PFSK-1 (cell line): Measurements from ENCODE around the gene SARDH.

Source experiments
- FOXP2 ChIP-seq: optimal IDR thresholded peaks from 2 replicates; pipeline ENCODE3; 2011; ENCODE audit warnings: borderline replicate concordance, control low read depth, inconsistent platforms; ENCODE audit not compliant: insufficient read depth; ENCODE audit errors: extremely low read length, extremely low read depth
- POLR2AphosphoS5 ChIP-seq: IDR thresholded peaks from 2 replicates; pipeline ENCODE4 v1.6.1; 2012; ENCODE audit warnings: low read depth, mild to moderate bottlenecking, control low read depth, low read length, moderate library complexity
- SIN3A ChIP-seq: IDR thresholded peaks from 2 replicates; pipeline ENCODE4 v1.6.1; 2012; ENCODE audit warnings: mild to moderate bottlenecking, low read length, moderate library complexity, borderline replicate concordance; ENCODE audit not compliant: insufficient read depth
- TAF1 ChIP-seq: IDR thresholded peaks from 2 replicates; pipeline ENCODE4 v1.6.1; 2012; ENCODE audit warnings: low read length, control low read depth, borderline replicate concordance; ENCODE audit not compliant: insufficient read depth
- TF ChIP-seq, protein P1 (sequence below), 2 experiments: IDR thresholded peaks; 2 replicates each; pipeline versions ENCODE4 v1.6.1 to v1.8.0; 2011 to 2012; ENCODE audit warnings: low read depth in 2 of 2, low read length in 2 of 2, control low read depth in 1 of 2, inconsistent platforms in 1 of 2, mild to moderate bottlenecking in 1 of 2, moderate library complexity in 1 of 2; ENCODE audit not compliant: insufficient read depth in 1 of 2

SARDH gene

DNA sequence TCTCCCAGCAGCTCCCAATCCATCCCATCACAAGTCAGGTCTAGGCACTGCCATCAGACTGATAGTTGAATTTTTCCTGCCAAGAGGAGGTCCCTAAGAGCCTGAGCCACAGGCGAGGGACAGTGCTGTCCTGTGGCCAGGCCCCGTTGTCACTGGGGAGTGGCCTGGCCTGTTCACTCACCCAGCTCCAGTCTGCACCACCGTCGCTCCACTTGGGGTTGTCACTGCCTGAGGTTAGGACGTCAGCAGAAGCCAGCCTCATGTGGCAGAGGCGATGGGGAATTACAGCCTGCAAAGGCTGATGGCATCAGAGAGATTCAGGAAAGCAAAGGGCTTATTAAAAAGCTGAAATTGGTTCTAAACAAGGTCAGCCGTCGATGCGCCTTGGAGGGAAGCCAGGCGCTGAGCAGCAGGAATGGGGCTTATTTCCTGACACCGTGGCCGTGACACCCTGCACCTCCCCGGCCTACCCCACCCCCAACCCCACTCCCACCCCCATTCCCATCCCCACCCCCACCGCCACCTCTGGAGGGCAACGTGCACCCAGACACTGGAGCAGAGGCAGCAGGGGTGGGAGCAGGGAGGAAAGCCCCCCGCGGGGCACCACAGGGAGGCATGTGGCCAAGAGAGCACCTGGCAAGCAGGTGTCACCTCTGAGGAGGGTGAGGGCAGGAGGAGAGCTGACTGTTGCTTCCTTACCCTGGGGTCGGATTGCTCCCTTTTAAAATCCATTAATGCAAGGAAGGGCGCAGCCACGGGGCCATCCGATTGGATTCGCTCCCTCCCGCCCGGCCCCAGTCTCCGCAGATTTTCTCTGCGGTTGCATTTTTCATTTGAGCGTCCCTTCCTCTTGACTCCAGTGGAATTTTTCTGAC is 105.1 kb downstream of the SARDH start:
- TF ChIP-seq POLR2AphosphoS5 (no peak), FOXP2 (no peak), SIN3A (no peak), TAF1 (no peak)
- TF ChIP-seq, protein P1, sequence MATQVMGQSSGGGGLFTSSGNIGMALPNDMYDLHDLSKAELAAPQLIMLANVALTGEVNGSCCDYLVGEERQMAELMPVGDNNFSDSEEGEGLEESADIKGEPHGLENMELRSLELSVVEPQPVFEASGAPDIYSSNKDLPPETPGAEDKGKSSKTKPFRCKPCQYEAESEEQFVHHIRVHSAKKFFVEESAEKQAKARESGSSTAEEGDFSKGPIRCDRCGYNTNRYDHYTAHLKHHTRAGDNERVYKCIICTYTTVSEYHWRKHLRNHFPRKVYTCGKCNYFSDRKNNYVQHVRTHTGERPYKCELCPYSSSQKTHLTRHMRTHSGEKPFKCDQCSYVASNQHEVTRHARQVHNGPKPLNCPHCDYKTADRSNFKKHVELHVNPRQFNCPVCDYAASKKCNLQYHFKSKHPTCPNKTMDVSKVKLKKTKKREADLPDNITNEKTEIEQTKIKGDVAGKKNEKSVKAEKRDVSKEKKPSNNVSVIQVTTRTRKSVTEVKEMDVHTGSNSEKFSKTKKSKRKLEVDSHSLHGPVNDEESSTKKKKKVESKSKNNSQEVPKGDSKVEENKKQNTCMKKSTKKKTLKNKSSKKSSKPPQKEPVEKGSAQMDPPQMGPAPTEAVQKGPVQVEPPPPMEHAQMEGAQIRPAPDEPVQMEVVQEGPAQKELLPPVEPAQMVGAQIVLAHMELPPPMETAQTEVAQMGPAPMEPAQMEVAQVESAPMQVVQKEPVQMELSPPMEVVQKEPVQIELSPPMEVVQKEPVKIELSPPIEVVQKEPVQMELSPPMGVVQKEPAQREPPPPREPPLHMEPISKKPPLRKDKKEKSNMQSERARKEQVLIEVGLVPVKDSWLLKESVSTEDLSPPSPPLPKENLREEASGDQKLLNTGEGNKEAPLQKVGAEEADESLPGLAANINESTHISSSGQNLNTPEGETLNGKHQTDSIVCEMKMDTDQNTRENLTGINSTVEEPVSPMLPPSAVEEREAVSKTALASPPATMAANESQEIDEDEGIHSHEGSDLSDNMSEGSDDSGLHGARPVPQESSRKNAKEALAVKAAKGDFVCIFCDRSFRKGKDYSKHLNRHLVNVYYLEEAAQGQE (IDR thresholded peaks at IDR 0.05; ENCODE audit: insufficient read depth in 1 of 2, low read depth in 2 of 2, low read length in 2 of 2): no peak

DNA sequence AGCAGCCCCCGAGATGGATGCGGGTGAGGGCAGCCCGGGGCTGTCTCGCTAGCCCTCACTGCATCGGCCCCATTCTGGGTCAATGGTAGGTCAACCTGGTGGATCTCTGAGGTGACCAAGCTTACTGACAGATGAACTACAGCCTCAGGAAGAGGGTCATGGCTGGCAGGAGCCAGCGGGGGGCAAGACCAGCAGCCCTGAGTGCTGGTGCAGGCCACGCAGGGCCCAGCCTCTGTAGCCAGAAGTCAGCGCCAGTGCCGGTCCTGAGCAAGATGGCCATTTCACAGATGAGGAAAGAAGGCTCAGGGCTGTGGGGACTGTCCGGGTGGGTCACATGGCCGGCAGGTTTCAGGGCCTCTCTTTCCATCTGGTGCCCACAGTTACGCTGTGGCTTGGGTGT is 107.0 kb downstream of the SARDH start:
- TF ChIP-seq SIN3A (no peak), FOXP2 (no peak), POLR2AphosphoS5 (no peak), TAF1 (no peak)
- TF ChIP-seq, protein P1 (IDR thresholded peaks at IDR 0.05; ENCODE audit: insufficient read depth in 1 of 2, low read depth in 2 of 2, low read length in 2 of 2): no peak

DNA sequence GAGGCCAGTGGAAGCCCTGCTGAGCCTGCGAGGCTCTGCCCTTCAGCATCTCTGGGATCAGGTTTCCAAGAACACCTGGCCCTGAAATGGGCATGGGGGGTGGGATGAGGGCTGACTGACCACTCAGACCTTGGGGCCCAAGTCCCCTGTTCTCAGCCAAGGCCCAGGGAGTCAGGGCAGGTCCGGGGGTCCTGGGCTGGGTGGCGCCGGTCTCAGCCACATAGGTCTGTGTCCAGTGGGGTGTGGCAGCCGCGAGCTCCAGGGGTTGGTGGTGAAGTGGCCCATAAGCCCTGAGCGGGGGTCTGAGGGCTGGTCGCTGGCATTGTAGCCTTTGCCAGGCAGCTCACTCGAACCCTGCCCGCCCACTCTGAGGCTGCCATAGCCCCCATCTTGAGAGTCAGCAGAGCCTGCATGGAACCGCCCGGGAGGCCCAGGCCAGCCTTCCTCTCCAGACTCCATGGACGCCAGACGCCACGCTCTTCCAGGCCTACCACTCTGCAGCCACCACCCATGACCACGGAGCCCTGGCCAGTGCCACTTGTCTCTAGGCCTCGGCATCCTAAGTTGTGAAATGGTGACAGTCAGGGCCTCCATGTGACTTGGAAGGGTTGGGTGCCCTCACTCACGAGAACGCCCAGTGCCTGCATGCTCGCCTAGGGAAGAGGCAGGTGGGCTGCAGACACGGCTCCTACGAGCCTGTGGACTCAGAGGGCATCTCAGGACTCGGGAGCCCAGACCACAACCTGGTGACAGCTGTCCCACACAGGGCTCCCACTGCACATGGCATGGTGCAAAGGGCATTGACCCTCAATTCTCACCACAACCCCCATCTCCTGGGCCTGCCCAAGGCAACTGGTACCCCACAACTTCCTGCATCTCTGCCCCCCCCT is 108.7 kb downstream of the SARDH start:
- TF ChIP-seq, protein P1 (IDR thresholded peaks at IDR 0.05; ENCODE audit: insufficient read depth in 1 of 2, low read depth in 2 of 2, low read length in 2 of 2): no peak
- TF ChIP-seq TAF1 (no peak), SIN3A (no peak), POLR2AphosphoS5 (no peak), FOXP2 (no peak)

DNA sequence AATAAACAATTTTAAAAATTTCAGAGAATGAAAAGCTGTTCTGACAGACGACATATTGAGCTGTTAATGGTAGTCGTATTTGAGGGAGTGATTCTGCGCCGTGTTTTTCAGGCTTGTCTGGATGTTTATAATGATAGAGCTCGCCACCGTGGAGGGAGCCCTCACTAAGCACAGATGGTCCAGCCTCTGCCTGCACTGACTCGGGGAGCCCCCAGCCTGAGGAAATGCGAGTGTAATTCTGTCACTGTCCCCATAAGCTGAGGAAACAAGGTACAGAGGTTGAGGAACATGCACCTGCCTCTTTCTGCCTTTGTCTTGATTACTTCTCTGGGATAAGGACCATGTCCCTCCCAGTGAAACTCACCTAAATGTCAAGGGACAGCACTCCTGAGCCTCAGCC is 109.4 kb downstream of the SARDH start:
- TF ChIP-seq SIN3A (no peak), POLR2AphosphoS5 (no peak), FOXP2 (no peak)

DNA sequence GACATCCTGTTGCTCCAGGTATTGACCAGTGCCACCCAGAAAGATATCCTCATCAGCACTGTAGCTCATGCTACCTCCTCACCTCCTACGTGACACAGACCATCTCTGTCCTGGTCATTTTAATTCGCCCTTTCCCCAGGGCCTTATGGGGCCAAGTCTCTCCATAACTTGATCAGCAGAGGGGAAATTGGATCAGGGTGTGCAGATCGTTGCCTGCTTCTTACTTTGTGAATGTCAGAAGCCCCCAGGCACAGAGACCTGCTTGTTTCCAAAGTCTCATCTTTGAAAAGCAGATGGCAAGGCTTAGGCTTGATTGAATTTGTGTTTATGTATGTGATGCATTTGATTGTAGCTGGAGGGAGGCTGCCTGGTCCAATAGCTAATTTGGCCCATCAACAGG is 110.8 kb downstream of the SARDH start:
- no peak for TF ChIP-seq POLR2AphosphoS5
- no peak for TF ChIP-seq TAF1
- TF ChIP-seq SIN3A: no peak
- TF ChIP-seq, protein P1 (IDR thresholded peaks at IDR 0.05; ENCODE audit: insufficient read depth in 1 of 2, low read depth in 2 of 2, low read length in 2 of 2): no peak
